Measurements from ENCODE around the gene PAQR9.

The PAQR9 gene

GRCh38 chr3:142916605-142917004, 46.9 kb downstream of the PAQR9 start:
- no peak for DNase-seq (ENCODE audit: low read depth in 2 of 2)

DNA sequence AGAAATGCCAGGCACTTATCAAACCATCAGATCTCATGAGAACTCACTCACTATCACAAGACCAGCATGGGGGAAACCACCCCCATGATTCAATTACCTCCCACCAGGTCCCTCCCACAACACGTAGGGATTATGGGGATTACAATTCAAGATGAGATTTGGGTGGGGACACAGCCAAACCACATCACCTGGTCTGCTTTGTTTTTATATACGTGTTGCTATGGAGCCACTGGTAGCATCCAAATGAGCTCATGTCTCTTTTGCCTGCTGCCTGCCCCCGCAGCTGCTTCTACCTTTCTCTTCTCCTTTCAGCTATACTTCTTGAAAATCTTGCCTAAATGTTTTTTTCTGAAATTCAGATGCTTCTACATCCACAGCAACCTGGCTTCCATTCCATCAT, 47.8 kb downstream of the PAQR9 start:
- DNase-seq (ENCODE audit: low read depth in 2 of 2): no peak

GRCh38 chr3:142914286-142914811, 49.1 kb downstream of the PAQR9 start:
- no peak for DNase-seq (ENCODE audit: low read depth in 2 of 2)

DNA sequence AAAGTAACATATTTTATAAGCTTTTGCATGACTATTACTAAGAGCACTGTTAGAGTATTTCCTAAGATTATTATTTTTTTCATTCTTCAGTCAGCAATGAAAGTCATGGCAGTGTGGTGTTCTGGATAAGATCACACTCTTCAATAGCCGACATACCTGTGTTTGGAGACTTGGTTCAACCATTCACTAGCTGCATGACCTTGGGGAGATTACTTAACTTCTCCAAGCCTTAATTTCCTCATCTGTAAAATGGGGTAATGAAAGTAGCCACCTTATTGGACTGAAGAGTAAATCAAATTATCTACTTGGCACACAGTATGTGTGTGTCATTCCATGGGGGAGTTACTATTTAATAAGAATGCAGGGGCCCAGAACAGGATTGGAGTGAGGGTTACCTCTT, 50.0 kb downstream of the PAQR9 start:
- DNase-seq (ENCODE audit: low read depth in 2 of 2): no peak

GRCh38 chr3:142912402-142913172, 50.9 kb downstream of the PAQR9 start:
- DNase-seq (ENCODE audit: low read depth in 2 of 2): no peak

Measured in stimulated activated CD4-positive, alpha-beta T cell treated with anti-CD3 and anti-CD28 coated beads, Interleukin-1b, Interleukin-23, amount 100 ng/mL, for 1 hour (primary cell).